K562 (cell line): ENCODE data around the gene LRRC74B. TPM values are rescaled to one million over a fixed set of nuclear protein-coding genes. Genes with fewer than 3 reads are reported as not detected.
A peak's percentile ranks its signal among the peaks of the same experiment; 100 is the strongest.

Experiments
- CAMTA2 ChIP-seq: fragments of 250-450 bp; sonication (Bioruptor Pico); conservative IDR thresholded peaks from 2 replicates; pipeline ENCODE4 v1.5.1; 2022
- CCAR2 ChIP-seq: fragments of 200-400 bp; formaldehyde crosslinking; IDR thresholded peaks from 2 replicates; pipeline ENCODE4 v1.6.1; 2017; ENCODE audit warnings: mild to moderate bottlenecking, low read depth, low read length
- CXXC5 ChIP-seq: fragments of 250-450 bp; sonication (Bioruptor Pico); IDR thresholded peaks from 2 replicates; pipeline ENCODE4 v1.8.0; 2022; ENCODE audit warnings: inconsistent platforms, mild to moderate bottlenecking, moderate library complexity
- ELF1 ChIP-seq: fragments of 200-800 bp; sonication (Bioruptor generic); IDR thresholded peaks from 2 replicates; pipeline ENCODE4 v1.6.1; 2016; ENCODE audit warnings: missing genetic modification characterization, missing compliant biosample characterization
- EP400 ChIP-seq: fragments of 450-650 bp; IDR thresholded peaks from 2 replicates; pipeline ENCODE4 v1.6.1; 2017; ENCODE audit warnings: antibody characterized with exemption, mild to moderate bottlenecking, moderate library complexity
- EZH2 ChIP-seq: IDR thresholded peaks from 2 replicates; pipeline ENCODE4 v1.6.1; 2012; ENCODE audit warnings: low read depth, mild to moderate bottlenecking, inconsistent platforms, low read length, borderline replicate concordance
- FOSL1 ChIP-seq: fragments of 200-800 bp; sonication (Bioruptor generic); conservative IDR thresholded peaks from 2 replicates; pipeline ENCODE4 v1.6.1; 2016; ENCODE audit warnings: missing genetic modification characterization, missing compliant biosample characterization
- FOXK1 ChIP-seq: sonication (generic); formaldehyde crosslinking; IDR thresholded peaks from 2 replicates; pipeline ENCODE4 v1.8.0; 2022; ENCODE audit warnings: missing genetic modification reagents, mild to moderate bottlenecking, borderline replicate concordance
- GTF2A2 ChIP-seq: IDR thresholded peaks from 2 replicates; pipeline ENCODE4 v1.6.1; 2016; ENCODE audit warnings: mild to moderate bottlenecking, missing genetic modification characterization, missing compliant biosample characterization
- MTA1 ChIP-seq: fragments of 450-650 bp; IDR thresholded peaks from 2 replicates; pipeline ENCODE4 v1.6.1; 2017; ENCODE audit warnings: borderline replicate concordance
- MYC ChIP-seq, 2 experiments: fragments of 250-450 bp in 1 of 2; sonication (Bioruptor Pico) in 1 of 2; IDR thresholded peaks; 2 replicates each; pipeline versions ENCODE4 v1.5.1 to v1.6.1; 2012 to 2021; ENCODE audit warnings: low read depth in 2 of 2, borderline replicate concordance in 1 of 2, improper control_type of control experiment in 1 of 2, low read length in 1 of 2, mild to moderate bottlenecking in 1 of 2, moderate library complexity in 1 of 2
- NCOA1 ChIP-seq: fragments of 450-650 bp; IDR thresholded peaks from 2 replicates; pipeline ENCODE4 v1.6.1; 2016; ENCODE audit warnings: low read depth
- NRF1 ChIP-seq, 2 experiments: fragments of 450-650 bp; IDR thresholded peaks in 1 of 2; conservative IDR thresholded peaks in 1 of 2; 2 replicates each; pipeline ENCODE4 v1.6.1; 2014; ENCODE audit warnings: mild to moderate bottlenecking in 2 of 2
- PURB ChIP-seq: sonication (generic); formaldehyde crosslinking; IDR thresholded peaks from 2 replicates; pipeline ENCODE4 v1.9.0; 2021; ENCODE audit warnings: low read depth, mild to moderate bottlenecking, missing genetic modification reagents
- RAD21 ChIP-seq, 2 experiments: fragments of 250-450 bp in 1 of 2; fragments of 450-650 bp in 1 of 2; sonication (Bioruptor Pico) in 1 of 2; formaldehyde crosslinking in 1 of 2; IDR thresholded peaks in 1 of 2; conservative IDR thresholded peaks in 1 of 2; 2 replicates each; pipeline versions ENCODE4 v1.4.0 to v1.8.0; 2020 to 2022; ENCODE audit warnings: mild to moderate bottlenecking in 2 of 2, moderate library complexity in 1 of 2
- SLC30A9 ChIP-seq: fragments of 250-450 bp; sonication (Bioruptor Pico); IDR thresholded peaks from 2 replicates; pipeline ENCODE4 v1.8.0; 2022; ENCODE audit warnings: mild to moderate bottlenecking, moderate library complexity
- WHSC1 ChIP-seq: IDR thresholded peaks from one replicate; pipeline ENCODE4 v1.6.1; 2012; ENCODE audit warnings: low read length, control low read depth, inconsistent platforms
- YY1 ChIP-seq, 3 experiments: IDR thresholded peaks; 2 replicates each; pipeline ENCODE4 v1.6.1; 2011; ENCODE audit warnings: low read length in 2 of 3, mild to moderate bottlenecking in 2 of 3, moderate library complexity in 2 of 3, borderline replicate concordance in 1 of 3, control low read depth in 1 of 3, low read depth in 1 of 3; ENCODE audit not compliant: insufficient read depth in 3 of 3, insufficient replicate concordance in 2 of 3, control insufficient read depth in 1 of 3, insufficient read length in 1 of 3; ENCODE audit errors: extremely low read depth in 1 of 3
- ZNF134 ChIP-seq: fragments of 250-450 bp; sonication (Bioruptor Pico); conservative IDR thresholded peaks from 2 replicates; pipeline ENCODE4 v1.4.0; 2020
- ZNF165 ChIP-seq: fragments of 250-450 bp; sonication (Bioruptor Pico); IDR thresholded peaks from 2 replicates; pipeline ENCODE4 v1.4.0; 2020; ENCODE audit warnings: borderline replicate concordance
- ZNF609 ChIP-seq: sonication (generic); formaldehyde crosslinking; IDR thresholded peaks from 2 replicates; pipeline ENCODE4 v1.8.1; 2023; ENCODE audit warnings: missing genetic modification reagents, mild to moderate bottlenecking, borderline replicate concordance
- ZSCAN29 ChIP-seq: fragments of 450-650 bp; IDR thresholded peaks from 2 replicates; pipeline ENCODE4 v1.6.1; 2017
- polyA plus RNA-seq, 8 experiments: library from polyadenylated mRNA; depleted of rRNA in 4 of 8; stranded (reverse) in 5 of 8; unstranded in 3 of 8; fragments of >200 nt; fragmentation: Nextera tagmentation in 2 of 8; fragmentation: Illumina TruSeq in 1 of 8; extraction: Ambion mirVana in 2 of 8; extraction: Trizol in 1 of 8; gene quantifications; 2 replicates each; pipeline versions ENCODE4 v1.2.1 to v1.2.3, GENCODE V29; 2011 to 2014; ENCODE audit warnings: inconsistent platforms in 1 of 8, missing spikeins in 1 of 8
- total RNA-seq, 7 experiments: library from RNA; depleted of rRNA in 6 of 7; stranded (reverse); fragments of >200 nt in 6 of 7; fragmentation: Illumina TruSeq in 2 of 7; extraction: Trizol in 2 of 7; gene quantifications; 2 replicates each; pipeline versions ENCODE4 v1.2.1 to v1.2.3, GENCODE V29; 2011 to 2021; ENCODE audit warnings: low replicate concordance in 1 of 7

LRRC74B gene
- total and polyA plus RNA-seq, 9 of the 15 experiments (the other 6 are each of a cell fraction or from before 2014, with no cell fraction given), result not detected

GRCh38 chr22:21003782-21004181 lies 42.0 kb upstream of the LRRC74B start (continued):
- peak in 1 of 2 experiments; percentile 17; a peak in 1 of 4 replicates for TF ChIP-seq RAD21 (CRISPR knock-in tag; conservative IDR thresholded peaks at IDR 0.05 in 1 of 2, IDR thresholded peaks at IDR 0.05 in 1 of 2)
- no peak for TF ChIP-seq ELF1 (tag)
- TF ChIP-seq CCAR2, result no peak
- no peak for TF ChIP-seq YY1 (IDR thresholded peaks at IDR 0.05; ENCODE audit: borderline replicate concordance in 1 of 3, control insufficient read depth in 1 of 3, extremely low read depth in 1 of 3, insufficient read depth in 3 of 3, insufficient read length in 1 of 3, insufficient replicate concordance in 2 of 3, low read depth in 1 of 3, low read length in 2 of 3)
- no peak; the same call in 1 of the 2 replicates for TF ChIP-seq ZNF165 (CRISPR knock-in tag)
- 0 out of 2 replicates have a peak, but pooled peaks have one; percentile 16 for TF ChIP-seq MYC (IDR thresholded peaks at IDR 0.05; ENCODE audit: low read depth, low read length)
- no peak for TF ChIP-seq MYC (CRISPR knock-in tag; IDR thresholded peaks at IDR 0.05; ENCODE audit: borderline replicate concordance, low read depth)
- TF ChIP-seq NRF1 (conservative IDR thresholded peaks at IDR 0.05 in 1 of 2, IDR thresholded peaks at IDR 0.05 in 1 of 2), result no peak
- no peak for TF ChIP-seq EZH2
- no peak for TF ChIP-seq SLC30A9
- TF ChIP-seq FOXK1, result no peak
- no peak for TF ChIP-seq CAMTA2 (CRISPR knock-in tag)
- no peak for TF ChIP-seq PURB
- no peak for TF ChIP-seq CXXC5
- TF ChIP-seq FOSL1 (tag), result no peak
- no peak for TF ChIP-seq ZNF609 (CRISPR knock-in tag)
- no peak for TF ChIP-seq MTA1
- no peak for TF ChIP-seq ZSCAN29
- peak; percentile 30 for TF ChIP-seq WHSC1
- peak; percentile 86 for TF ChIP-seq ZNF134
- no peak for TF ChIP-seq NCOA1
- TF ChIP-seq EP400, result no peak
- TF ChIP-seq GTF2A2, result no peak
